GM18499 (cell line): ENCODE measurements around the gene SFXN3.

Experiments
- ATAC-seq: cut with Tn5 transposase; IDR thresholded peaks from one replicate; pipeline ENCODE4 v1.9.1; 2021; ENCODE audit warnings: moderate number of reproducible peaks; ENCODE audit not compliant: insufficient read depth, unreplicated experiment

SFXN3 gene

GRCh38 chr10:101067356-101068083, 36.5 kb downstream of the SFXN3 start:
- no peak for ATAC-seq

GRCh38 chr10:101069441-101069840, 38.4 kb downstream of the SFXN3 start:
- no peak for ATAC-seq

GRCh38 chr10:101070098-101070497, 39.1 kb downstream of the SFXN3 start:
- ATAC-seq = no peak

GRCh38 chr10:101071267-101071884, 40.3 kb downstream of the SFXN3 start:
- no peak for ATAC-seq

- no peak for ATAC-seq
These were observed 40.9 kb downstream of the SFXN3 start for GRCh38 chr10:101071885-101072433.

- ATAC-seq = no peak
These were observed 41.9 kb downstream of the SFXN3 start for GRCh38 chr10:101072923-101073322.

GRCh38 chr10:101073631-101074030, 42.6 kb downstream of the SFXN3 start:
- ATAC-seq = no peak

GRCh38 chr10:101075775-101076174, 44.7 kb downstream of the SFXN3 start:
- ATAC-seq = no peak

- no peak for ATAC-seq
These were observed 45.6 kb downstream of the SFXN3 start for GRCh38 chr10:101076630-101077029.

- no peak for ATAC-seq
These were observed 48.8 kb downstream of the SFXN3 start for GRCh38 chr10:101079874-101080273.

- ATAC-seq = no peak
These were observed 50.2 kb downstream of the SFXN3 start for GRCh38 chr10:101080933-101081931.

- ATAC-seq = no peak
These were observed 54.8 kb downstream of the SFXN3 start for GRCh38 chr10:101085846-101086245.

GRCh38 chr10:101087376-101087775, 56.3 kb downstream of the SFXN3 start:
- no peak for ATAC-seq

GRCh38 chr10:101087965-101088364, 56.9 kb downstream of the SFXN3 start:
- ATAC-seq = no peak

- no peak for ATAC-seq
These were observed 58.7 kb downstream of the SFXN3 start for GRCh38 chr10:101089520-101090299.

GRCh38 chr10:101090597-101090996, 59.6 kb downstream of the SFXN3 start:
- ATAC-seq = no peak
